GM19395 (cell line): Measurements from ENCODE around the gene ZNF653.
A peak's percentile ranks its signal among the peaks of the same experiment; 100 is the strongest.

Source experiments
- ATAC-seq: cut with Tn5 transposase; IDR thresholded peaks from one replicate; pipeline ENCODE4 v1.9.1; 2021; ENCODE audit warnings: mild to moderate bottlenecking, moderate library complexity; ENCODE audit not compliant: unreplicated experiment

ZNF653 gene

GRCh38 chr19:11519138-11519537 lies 13.5 kb upstream of the ZNF653 start:
- ATAC-seq, result no peak

- no peak for ATAC-seq
Observed at GRCh38 chr19:11513946-11514345, 8.3 kb upstream of the ZNF653 start.

GRCh38 chr19:11510444-11510843 lies 4.8 kb upstream of the ZNF653 start:
- no peak for ATAC-seq

- ATAC-seq, result no peak
Observed at GRCh38 chr19:11507370-11508078, 1.9 kb upstream of the ZNF653 start.

GRCh38 chr19:11506967-11507366 lies 1.3 kb upstream of the ZNF653 start:
- ATAC-seq, result no peak

- ATAC-seq, result peak; percentile 42
Observed at GRCh38 chr19:11506101-11506555, 489 bp upstream of the ZNF653 start.

GRCh38 chr19:11505032-11505503 lies 571 bp downstream of the ZNF653 start:
- peak; percentile 85 for ATAC-seq

GRCh38 chr19:11504502-11505031 lies 1.1 kb downstream of the ZNF653 start:
- ATAC-seq, result no peak

GRCh38 chr19:11499890-11500420 lies 5.7 kb downstream of the ZNF653 start:
- ATAC-seq, result no peak

GRCh38 chr19:11499220-11499726 lies 6.4 kb downstream of the ZNF653 start:
- no peak for ATAC-seq

- ATAC-seq, result no peak
Observed at GRCh38 chr19:11496391-11497163, 9.1 kb downstream of the ZNF653 start.

- ATAC-seq, result no peak
Observed at GRCh38 chr19:11495885-11496284, 9.8 kb downstream of the ZNF653 start.

GRCh38 chr19:11495481-11495880 lies 10.2 kb downstream of the ZNF653 start:
- ATAC-seq, result no peak

- no peak for ATAC-seq
Observed at GRCh38 chr19:11494634-11495285, 10.9 kb downstream of the ZNF653 start.

GRCh38 chr19:11489378-11489777 lies 16.3 kb downstream of the ZNF653 start:
- ATAC-seq, result no peak

- no peak for ATAC-seq
Observed at GRCh38 chr19:11486661-11487503, 18.8 kb downstream of the ZNF653 start.

- ATAC-seq, result no peak
Observed at GRCh38 chr19:11485245-11485837, 20.3 kb downstream of the ZNF653 start.

- no peak for ATAC-seq
Observed at GRCh38 chr19:11483366-11484111, 22.1 kb downstream of the ZNF653 start.
